ENCODE results near the gene RIGI. TPM values are rescaled to one million over a fixed set of nuclear protein-coding genes. Genes with fewer than 3 reads are reported as not detected.

The RIGI gene
- 1 to 10 TPM; 3.0 to 8.5 TPM for total RNA-seq

DNA sequence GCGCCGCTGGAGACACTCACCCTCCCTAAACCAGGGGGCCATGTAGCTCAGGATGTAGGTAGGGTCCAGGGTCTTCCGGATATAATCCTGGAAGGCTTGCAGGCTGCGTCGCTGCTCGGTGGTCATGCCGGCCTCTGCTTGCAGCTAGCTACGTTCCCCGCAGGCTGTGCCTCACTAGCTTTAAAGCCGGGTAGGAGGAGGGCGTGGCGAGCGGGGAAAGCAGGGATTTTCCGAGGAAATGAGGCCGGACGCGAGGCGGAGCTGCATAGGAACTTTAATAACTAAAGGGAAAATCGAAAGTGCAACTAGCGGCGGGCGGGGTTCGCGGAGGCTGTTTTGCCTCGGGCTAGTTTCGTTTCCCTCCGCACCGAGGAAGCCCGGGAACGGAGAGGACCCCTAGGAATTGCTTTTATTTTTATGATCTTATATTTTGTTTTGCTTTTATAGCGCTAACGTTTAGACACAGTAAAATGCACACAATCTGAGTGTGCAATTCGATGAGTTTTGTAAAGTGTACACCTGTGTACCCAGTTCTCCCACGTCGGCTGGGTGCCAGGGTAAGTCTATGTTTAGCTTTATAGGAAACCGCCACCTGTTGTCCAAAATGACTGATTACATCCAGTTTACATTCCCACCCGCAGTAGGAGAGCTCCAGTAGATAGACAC lies at the start of gene RIGI:
Gene RIGI (minus strand): TSS at position 156 of the 666 bp plus-strand sequence. CDS start 30 bp downstream, at position 126.
- TF ChIP-seq, protein P1, sequence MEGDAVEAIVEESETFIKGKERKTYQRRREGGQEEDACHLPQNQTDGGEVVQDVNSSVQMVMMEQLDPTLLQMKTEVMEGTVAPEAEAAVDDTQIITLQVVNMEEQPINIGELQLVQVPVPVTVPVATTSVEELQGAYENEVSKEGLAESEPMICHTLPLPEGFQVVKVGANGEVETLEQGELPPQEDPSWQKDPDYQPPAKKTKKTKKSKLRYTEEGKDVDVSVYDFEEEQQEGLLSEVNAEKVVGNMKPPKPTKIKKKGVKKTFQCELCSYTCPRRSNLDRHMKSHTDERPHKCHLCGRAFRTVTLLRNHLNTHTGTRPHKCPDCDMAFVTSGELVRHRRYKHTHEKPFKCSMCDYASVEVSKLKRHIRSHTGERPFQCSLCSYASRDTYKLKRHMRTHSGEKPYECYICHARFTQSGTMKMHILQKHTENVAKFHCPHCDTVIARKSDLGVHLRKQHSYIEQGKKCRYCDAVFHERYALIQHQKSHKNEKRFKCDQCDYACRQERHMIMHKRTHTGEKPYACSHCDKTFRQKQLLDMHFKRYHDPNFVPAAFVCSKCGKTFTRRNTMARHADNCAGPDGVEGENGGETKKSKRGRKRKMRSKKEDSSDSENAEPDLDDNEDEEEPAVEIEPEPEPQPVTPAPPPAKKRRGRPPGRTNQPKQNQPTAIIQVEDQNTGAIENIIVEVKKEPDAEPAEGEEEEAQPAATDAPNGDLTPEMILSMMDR (IDR thresholded peaks at IDR 0.05): peak; percentile 45
- H3K27me3 ChIP-seq: no peaks in the 10 kb centered on the region
- peaks cover 3% of the 10 kb centered on the region for H3K4me1 ChIP-seq
- peak within 1 kb of the TSS; percentile 30 to 60 for H3K9ac ChIP-seq (ENCODE audit: low read depth in 2 of 2, low read length in 2 of 2)
- peak; percentile 97 for DNase-seq
- H3K36me3 ChIP-seq: no peaks in the 10 kb centered on the region
- intact Hi-C loops (cut with DNase I): loop anchor here (5.0 to 10.0 kb wide), 2 partner anchors 49 to 144 kb away; partner anchors contain the start of genes ACO1 and NDUFB6
- peak within 1 kb of the TSS; percentile 66 for H3K4me3 ChIP-seq
- H3K27ac ChIP-seq: peak within 1 kb of the TSS; percentile 93
- H3K9me3 ChIP-seq: no peaks in the 10 kb centered on the region

DNA sequence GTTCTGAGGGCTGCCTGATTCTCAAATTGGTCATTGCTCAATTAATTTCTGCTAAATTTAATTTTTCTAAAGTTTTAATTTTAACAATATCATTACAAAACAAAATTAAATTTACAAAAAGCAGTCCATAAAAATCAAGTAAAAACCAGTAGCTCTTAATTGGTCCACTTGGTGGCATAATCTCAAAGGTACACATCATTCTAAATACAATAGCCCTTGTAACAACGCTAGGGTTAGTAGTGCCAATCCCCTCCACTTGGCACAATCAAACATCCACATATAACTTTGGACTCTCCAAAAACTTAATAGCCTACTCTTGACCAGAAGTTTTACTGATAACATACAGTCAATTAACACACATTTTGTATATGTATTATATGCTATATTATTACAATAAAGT lies 48.9 kb upstream of the RIGI start:
- H3K36me3 ChIP-seq: no peaks in the 10 kb centered on the region
- intact Hi-C loops (cut with DNase I): loop anchor here (5.0 to 10.0 kb wide), 2 partner anchors 50 to 143 kb away; partner anchors contain the start of gene RIGI
- H3K4me1 ChIP-seq: peaks cover 9% of the 10 kb centered on the region
- TF ChIP-seq, protein P1 (IDR thresholded peaks at IDR 0.05): no peak
- no peak overlapping the region for H3K9ac ChIP-seq (ENCODE audit: low read depth in 2 of 2, low read length in 2 of 2)
- H3K27ac ChIP-seq: no peak overlapping the region
- no peaks in the 10 kb centered on the region for H3K9me3 ChIP-seq
- no peak overlapping the region for H3K4me3 ChIP-seq
- DNase-seq: no peak
- no peaks in the 10 kb centered on the region for H3K27me3 ChIP-seq

DNA sequence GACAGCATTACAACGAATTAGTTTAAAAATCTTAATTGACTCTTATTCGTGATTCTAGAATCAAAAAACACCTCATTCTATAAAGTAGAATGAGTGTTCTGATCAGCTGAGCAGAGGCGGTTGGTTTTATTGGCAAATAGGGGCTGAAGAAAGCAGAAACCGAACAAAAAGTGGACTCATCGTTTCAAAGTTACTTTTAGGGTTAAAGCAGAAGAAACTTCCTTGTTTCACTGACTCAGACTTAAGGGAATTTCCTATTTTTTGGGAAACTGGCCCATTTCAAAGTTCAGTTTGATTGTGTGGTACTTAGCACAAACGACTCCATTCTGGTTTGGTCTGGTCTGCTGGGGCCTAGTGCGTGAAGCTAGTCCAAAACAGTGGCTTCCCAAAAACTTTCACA lies 47.8 kb upstream of the RIGI start:
- intact Hi-C loops (cut with DNase I): loop anchor here (2.0 to 10.0 kb wide), 3 partner anchors 49 to 191 kb away; partner anchors contain the start of gene RIGI
- H3K9ac ChIP-seq (ENCODE audit: low read depth in 2 of 2, low read length in 2 of 2): no peak overlapping the region
- H3K9me3 ChIP-seq: no peaks in the 10 kb centered on the region
- peaks cover 9% of the 10 kb centered on the region for H3K4me1 ChIP-seq
- H3K4me3 ChIP-seq: peak overlapping the region; percentile 76
- no peak for DNase-seq
- TF ChIP-seq, protein P1 (IDR thresholded peaks at IDR 0.05): no peak
- no peak overlapping the region for H3K27ac ChIP-seq
- H3K27me3 ChIP-seq: no peaks in the 10 kb centered on the region
- no peaks in the 10 kb centered on the region for H3K36me3 ChIP-seq

DNA sequence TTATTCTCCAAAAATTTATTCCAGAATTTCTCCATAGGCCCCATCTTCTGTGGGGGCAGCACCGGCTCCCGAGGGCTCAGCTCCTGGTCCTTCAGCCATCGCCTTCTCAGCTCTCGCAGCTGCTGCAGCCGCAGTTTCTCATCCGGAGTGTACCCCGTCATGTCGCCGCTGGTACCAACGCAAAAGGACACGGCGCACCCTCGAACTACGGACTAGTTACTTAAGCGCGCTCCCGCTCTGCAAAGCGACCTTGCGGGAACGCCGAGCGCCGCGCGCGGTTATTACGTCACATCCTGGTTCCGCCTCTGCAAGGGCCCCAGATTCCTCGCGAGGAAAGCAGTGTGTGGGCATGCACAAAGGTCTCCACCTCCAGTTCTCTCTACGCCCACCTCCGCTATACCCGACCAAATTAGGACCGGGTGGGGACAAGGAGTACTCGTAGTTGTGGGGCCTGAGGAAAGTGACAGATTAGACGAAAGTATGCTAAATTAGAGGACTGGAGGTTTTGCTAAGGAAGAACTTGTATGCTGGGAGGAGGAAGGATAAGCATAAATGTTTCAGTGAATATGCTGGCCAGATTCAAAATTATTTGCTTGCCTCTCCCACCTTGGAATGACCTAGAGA lies 47.0 kb upstream of the RIGI start, which contains the start of gene NDUFB6:
Gene NDUFB6 (minus strand): TSS at position 260 of the 624 bp plus-strand sequence. CDS start 99 bp downstream, at position 161.
- TF ChIP-seq, protein P1 (IDR thresholded peaks at IDR 0.05): no peak
- intact Hi-C loops (cut with DNase I): loop anchor here (2.0 to 10.0 kb wide), 3 partner anchors 48 to 190 kb away; partner anchors contain the start of gene RIGI
- H3K9ac ChIP-seq (ENCODE audit: low read depth in 2 of 2, low read length in 2 of 2): peak within 1 kb of the TSS; percentile 76 to 98
- H3K27me3 ChIP-seq: no peaks in the 10 kb centered on the region
- DNase-seq: peak; percentile 97
- peaks cover 9% of the 10 kb centered on the region for H3K4me1 ChIP-seq
- peak within 1 kb of the TSS; percentile 97 for H3K27ac ChIP-seq
- H3K36me3 ChIP-seq: no peaks in the 10 kb centered on the region
- peak within 1 kb of the TSS; percentile 76 for H3K4me3 ChIP-seq
- no peaks in the 10 kb centered on the region for H3K9me3 ChIP-seq

DNA sequence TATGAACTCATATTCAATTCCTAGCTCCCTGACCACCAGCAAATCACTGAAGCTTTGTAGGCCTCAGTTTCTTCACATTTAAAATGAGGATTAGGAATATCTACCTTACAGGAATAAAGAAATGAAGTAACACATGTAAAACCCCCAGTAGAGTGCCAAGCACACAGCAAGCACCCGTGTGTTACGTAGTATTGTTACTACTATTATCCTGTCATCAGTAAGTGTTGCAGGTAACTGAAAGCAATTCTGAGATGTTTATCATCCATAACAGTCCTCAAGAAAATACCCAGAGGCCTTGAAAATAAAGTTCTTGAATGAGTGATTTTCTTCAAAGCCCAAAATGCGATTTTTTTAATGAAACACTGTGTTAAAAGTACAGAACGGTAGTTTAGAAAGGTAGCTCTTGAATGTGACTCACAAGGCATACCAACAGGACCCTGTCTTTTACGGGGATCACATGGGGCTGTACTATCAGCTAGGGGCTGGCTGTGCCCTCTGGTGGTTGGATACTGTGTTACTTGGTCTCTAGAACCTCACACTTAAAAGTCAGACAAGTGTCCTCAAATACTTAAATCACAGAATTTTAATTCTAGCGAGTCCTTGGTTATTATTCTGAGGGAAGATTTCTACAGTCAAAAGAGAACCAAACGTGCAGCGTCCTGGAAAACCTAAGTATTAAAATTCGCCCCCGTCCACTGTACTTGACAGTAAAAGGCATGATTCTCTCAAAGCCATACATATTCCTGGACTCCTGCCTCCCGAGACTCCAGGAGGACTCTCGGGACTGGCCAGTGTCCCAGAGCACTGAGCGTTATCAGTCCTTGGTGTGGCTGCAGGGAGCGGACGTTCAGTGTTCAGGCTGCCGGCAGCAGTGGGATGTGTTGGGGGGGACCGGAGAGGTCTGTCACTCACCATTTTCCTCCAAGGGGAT lies 46.2 kb upstream of the RIGI start:
- no peaks in the 10 kb centered on the region for H3K27me3 ChIP-seq
- no peaks in the 10 kb centered on the region for H3K9me3 ChIP-seq
- TF ChIP-seq, protein P1 (IDR thresholded peaks at IDR 0.05): peak; percentile 67
- peak overlapping the region; percentile 76 for H3K4me3 ChIP-seq
- peaks cover 9% of the 10 kb centered on the region for H3K4me1 ChIP-seq
- peak; percentile 80 for DNase-seq
- H3K36me3 ChIP-seq: no peaks in the 10 kb centered on the region
- intact Hi-C loops (cut with DNase I): loop anchor here (2.0 to 10.0 kb wide), 3 partner anchors 47 to 189 kb away; partner anchors contain the start of gene RIGI
- peak overlapping the region; percentile 97 for H3K27ac ChIP-seq
- peak overlapping the region; percentile 76 to 98 for H3K9ac ChIP-seq (ENCODE audit: low read depth in 2 of 2, low read length in 2 of 2)

Data from colonic mucosa (tissue), 4 donors.